HepG2 (cell line): Measurements from ENCODE around the gene SDHAF3. TPM values are rescaled to one million over a fixed set of nuclear protein-coding genes. Genes with fewer than 3 reads are reported as not detected.

Source experiments
- ATAC-seq: fragments of 200-7000 bp; cut with Tn5 transposase; 3 replicates; pipeline ENCODE4 v1.9.1; 2020; ENCODE audit warnings: mild to moderate bottlenecking, moderate library complexity
- BruUV-seq: library from RNA; stranded (reverse); fragments of 400-500 nt; replicated peaks from 2 replicates; lab custom pipeline; 2021; lab: Mats Ljungman, UMichigan
- CTCF ChIA-PET: fragments of 300-600 bp; formaldehyde crosslinking; extraction: SDS; loops from one replicate; lab custom pipeline; 2021; ENCODE audit warnings: low total read pairs, inconsistent platforms, low intra/inter-chr PET ratio; lab: Yijun Ruan, JAX
- POLR2A ChIA-PET: fragments of 350-600 bp; sonication (Branson Sonifier 250); formaldehyde crosslinking; loops from one replicate; lab custom pipeline; 2020; ENCODE audit warnings: antibody characterized with exemption, inconsistent platforms; lab: Yijun Ruan, JAX
- DNase-seq: peaks from one replicate; pipeline ENCODE4 v3.0.0-alpha.2; 2015; ENCODE audit warnings: low spot score
- FAIRE-seq: peaks from 3 replicates; lab custom pipeline; 2011; peaks lifted over from hg19 to GRCh38; lab: Jason Lieb, UNC
- H2AFZ ChIP-seq: one replicate; pipeline ENCODE4 v1.6.1; 2011; ENCODE audit warnings: low read length, inconsistent platforms
- H3K27ac ChIP-seq: fragments of 300-600 bp; 3 replicates; pipeline ENCODE4 v1.8.0; 2011; ENCODE audit warnings: mixed run types, mild to moderate bottlenecking, mixed read lengths, low read length, inconsistent platforms; ENCODE audit not compliant: insufficient read depth; ENCODE audit errors: extremely low read length
- H3K27me3 ChIP-seq, 2 experiments: fragments of 200-600 bp in 1 of 2; 2 replicates in 1 of 2; 3 replicates in 1 of 2; pipeline versions ENCODE4 v1.6.0 to v1.8.0; 2011; ENCODE audit warnings: low read length in 2 of 2, mild to moderate bottlenecking in 2 of 2, moderate library complexity in 2 of 2, inconsistent platforms in 1 of 2; ENCODE audit not compliant: insufficient read depth in 2 of 2, control insufficient read depth in 1 of 2
- H3K36me3 ChIP-seq, 2 experiments: fragments of 200-600 bp in 1 of 2; replicated peaks in 1 of 2; 2 replicates in 1 of 2; 3 replicates in 1 of 2; pipeline versions ENCODE4 v1.5.1 to v1.8.0; 2011; ENCODE audit warnings: low read length in 2 of 2, inconsistent platforms in 1 of 2; ENCODE audit not compliant: insufficient read depth in 2 of 2, control insufficient read depth in 1 of 2
- H3K4me1 ChIP-seq: 2 replicates; pipeline ENCODE4 v1.5.1; 2012; ENCODE audit warnings: low read length, inconsistent platforms; ENCODE audit not compliant: insufficient read depth
- H3K4me2 ChIP-seq: 2 replicates; pipeline ENCODE4 v1.6.0; 2011; ENCODE audit warnings: low read depth, low read length, inconsistent platforms
- H3K4me3 ChIP-seq, 3 experiments: fragments of 200-600 bp in 1 of 3; sonication (generic), shearing (Covaris generic) in 1 of 3; replicated peaks in 1 of 3; 2 replicates each; pipeline ENCODE4 v1.5.1; 2011 to 2016; ENCODE audit warnings: low read length in 3 of 3, inconsistent platforms in 2 of 3, low read depth in 2 of 3, mild to moderate bottlenecking in 2 of 3, control low read depth in 1 of 3, mixed read lengths in 1 of 3; ENCODE audit not compliant: insufficient read depth in 1 of 3
- H3K79me2 ChIP-seq: one replicate; pipeline ENCODE4 v1.6.1; 2011; ENCODE audit warnings: low read length, inconsistent platforms; ENCODE audit not compliant: insufficient read depth
- H3K9ac ChIP-seq: 2 replicates; pipeline ENCODE4 v1.6.0; 2011; ENCODE audit warnings: mild to moderate bottlenecking, low read depth, low read length, inconsistent platforms; ENCODE audit not compliant: insufficient read depth
- H3K9me3 ChIP-seq: 2 replicates; pipeline ENCODE4 v1.5.1; 2012; ENCODE audit warnings: mild to moderate bottlenecking, low read length
- H4K20me1 ChIP-seq: 2 replicates; pipeline ENCODE4 v1.6.0; 2011; ENCODE audit warnings: inconsistent platforms, mild to moderate bottlenecking, low read length, moderate library complexity; ENCODE audit not compliant: insufficient read depth
- ASH2L ChIP-seq: fragments of 300-600, 200-600 bp; sonication (generic); IDR thresholded peaks from 2 replicates; pipeline ENCODE4 v1.7.0; 2017; ENCODE audit warnings: low read depth, mild to moderate bottlenecking, moderate library complexity, mixed read lengths, low read length; ENCODE audit not compliant: insufficient read length
- ATF7-NPFF ChIP-seq: sonication (generic); formaldehyde crosslinking; IDR thresholded peaks from 2 replicates; pipeline ENCODE4 v1.8.1; 2023; ENCODE audit warnings: mild to moderate bottlenecking, low read depth, missing genetic modification reagents, moderate library complexity
- CENPT ChIP-seq: sonication (generic); formaldehyde crosslinking; IDR thresholded peaks from 2 replicates; pipeline ENCODE4 v1.8.0; 2022; ENCODE audit warnings: low read depth, mild to moderate bottlenecking, moderate library complexity, missing genetic modification reagents
- ETV6 ChIP-seq: sonication (generic); formaldehyde crosslinking; conservative IDR thresholded peaks from 2 replicates; pipeline ENCODE4 v1.4.0; 2020; ENCODE audit warnings: missing genetic modification reagents
- FLYWCH1 ChIP-seq: sonication (generic); formaldehyde crosslinking; IDR thresholded peaks from 2 replicates; pipeline ENCODE4 v1.8.1; 2023; ENCODE audit warnings: mild to moderate bottlenecking, missing genetic modification reagents
- GLI4 ChIP-seq: sonication (generic); formaldehyde crosslinking; IDR thresholded peaks from 2 replicates; pipeline ENCODE4 v1.5.1; 2020; ENCODE audit warnings: missing genetic modification reagents, mild to moderate bottlenecking, moderate library complexity, borderline replicate concordance
- KLF6 ChIP-seq: IDR thresholded peaks from 2 replicates; pipeline ENCODE4 v1.8.0; 2016; ENCODE audit warnings: missing biosample characterization, missing genetic modification reagents
- NFE2 ChIP-seq: sonication (generic); formaldehyde crosslinking; IDR thresholded peaks from 2 replicates; pipeline ENCODE4 v1.4.0; 2020; ENCODE audit warnings: missing genetic modification reagents
- PHF21A ChIP-seq: sonication (generic); formaldehyde crosslinking; IDR thresholded peaks from 2 replicates; pipeline ENCODE4 v1.5.0; 2020; ENCODE audit warnings: mild to moderate bottlenecking, missing genetic modification reagents
- RBAK ChIP-seq: sonication (generic); formaldehyde crosslinking; IDR thresholded peaks from 2 replicates; pipeline ENCODE4 v1.5.1; 2020; ENCODE audit warnings: mild to moderate bottlenecking, missing genetic modification reagents
- ZFP82 ChIP-seq: sonication (generic); formaldehyde crosslinking; IDR thresholded peaks from 2 replicates; pipeline ENCODE4 v1.5.1; 2020; ENCODE audit warnings: mild to moderate bottlenecking, missing genetic modification reagents, borderline replicate concordance
- ZNF10 ChIP-seq: sonication (generic); formaldehyde crosslinking; IDR thresholded peaks from 2 replicates; pipeline ENCODE4 v1.4.0; 2020; ENCODE audit warnings: mild to moderate bottlenecking, low read depth, missing genetic modification reagents, borderline replicate concordance
- ZNF317 ChIP-seq: sonication (generic); formaldehyde crosslinking; IDR thresholded peaks from 2 replicates; pipeline ENCODE4 v1.5.0; 2020; ENCODE audit warnings: mild to moderate bottlenecking, missing genetic modification reagents
- ZNF484 ChIP-seq: sonication (generic); formaldehyde crosslinking; IDR thresholded peaks from 2 replicates; pipeline ENCODE4 v1.5.1; 2020; ENCODE audit warnings: mild to moderate bottlenecking, low read depth, missing genetic modification reagents, borderline replicate concordance
- ZNF572 ChIP-seq: sonication (generic); formaldehyde crosslinking; IDR thresholded peaks from 2 replicates; pipeline ENCODE4 v1.5.1; 2020; ENCODE audit warnings: mild to moderate bottlenecking, missing genetic modification reagents
- ZNF619 ChIP-seq: sonication (generic); formaldehyde crosslinking; IDR thresholded peaks from 2 replicates; pipeline ENCODE4 v1.4.0; 2020; ENCODE audit warnings: mild to moderate bottlenecking, missing genetic modification reagents
- WGBS: methylation state at CpG from one replicate; pipeline ENCODE4 v1.1.6; 2017; ENCODE audit warnings: low lambda C conversion rate; 5-methylcytosine and 5-hydroxymethylcytosine counted together
- in situ Hi-C: cut with HindIII; loops from 2 replicates; pipeline ENCODE4 v1.10.0; 2017; ENCODE audit warnings: low pct_unique_long_range_greater_than_20kb; ENCODE audit not compliant: extremely low pct_ligation_motif_present
- intact Hi-C: fragments of 100-400 bp; cut with micrococcal nuclease; formaldehyde crosslinking; loops from one replicate; pipeline ENCODE4 v1.10.0; 2022; ENCODE audit not compliant: unreplicated experiment
- polyA plus RNA-seq, 8 experiments: library from polyadenylated mRNA; depleted of rRNA in 3 of 8; stranded (reverse) in 7 of 8; unstranded in 1 of 8; fragments of >200 nt; fragmentation: Illumina TruSeq in 4 of 8; extraction: Trizol in 4 of 8; gene quantifications; 2 replicates each; pipeline versions ENCODE4 v1.2.1 to v1.2.3, GENCODE V29; 2011 to 2016; ENCODE audit warnings: low read depth in 4 of 8, missing spikeins in 1 of 8, mixed read lengths in 1 of 8; ENCODE audit not compliant: insufficient read depth in 1 of 8
- total RNA-seq, 5 experiments: library from RNA; depleted of rRNA; stranded (reverse); fragments of >200 nt; fragmentation: Illumina TruSeq; extraction: Trizol; gene quantifications; 2 replicates each; pipeline ENCODE4 v1.2.3, GENCODE V29; 2016; ENCODE audit warnings: low read depth in 1 of 5
- TF ChIP-seq, protein P1 (sequence below): sonication (generic); formaldehyde crosslinking; IDR thresholded peaks from 2 replicates; pipeline ENCODE4 v1.4.0; 2020; ENCODE audit warnings: missing genetic modification reagents
- TF ChIP-seq, protein P2 (sequence below): sonication (generic); formaldehyde crosslinking; IDR thresholded peaks from 2 replicates; pipeline ENCODE4 v1.4.0; 2020; ENCODE audit warnings: missing genetic modification reagents, borderline replicate concordance

Gene SDHAF3
- total and polyA plus RNA-seq, 2 of the 13 experiments (the other 11 are each of a cell fraction or from before 2014, with no cell fraction given) = 15.2 to 32.6 TPM

DNA sequence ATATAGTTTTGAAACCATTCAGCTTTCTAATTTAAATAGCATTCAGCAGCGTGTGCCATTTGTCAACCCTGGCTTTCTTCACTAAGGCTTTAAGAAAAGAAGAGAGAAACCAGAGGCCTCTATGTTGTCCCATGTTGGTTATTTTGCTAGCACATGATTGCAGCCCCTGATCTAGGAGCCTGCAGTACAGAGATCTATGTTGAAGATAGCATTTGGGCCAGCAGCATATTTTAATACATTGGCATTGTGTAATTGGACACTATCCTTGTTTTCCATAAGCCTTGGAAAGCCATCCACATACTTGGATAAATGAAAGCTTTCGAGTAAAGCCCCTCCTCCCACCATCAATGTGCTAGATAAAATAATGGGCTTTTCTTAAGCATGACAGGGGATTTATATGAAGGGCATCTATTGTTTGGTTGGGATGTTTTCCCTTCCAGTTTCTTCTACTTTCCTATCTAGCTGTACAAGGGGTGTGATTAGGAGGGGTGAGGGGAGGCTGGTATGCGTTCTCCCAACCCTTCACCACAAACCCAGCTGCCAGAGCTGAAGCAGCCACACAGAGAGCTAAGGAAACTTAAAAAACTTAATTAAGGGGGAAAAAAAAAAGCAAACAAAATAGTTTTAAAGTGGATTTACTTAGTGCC is 23.1 kb upstream of the SDHAF3 start:
- Histone ChIP-seq H3K9ac (no peak overlapping the region), H2AFZ (no peak overlapping the region), H3K27me3 (peaks cover 0 to 3% of the 10 kb centered on the region in 2 experiments; a peak in 2 of 5 replicates), H3K4me3 (no peak overlapping the region), H3K4me1 (peaks cover 11% of the 10 kb centered on the region), H3K79me2 (no peaks in the 10 kb centered on the region), H4K20me1 (no peaks in the 10 kb centered on the region), H3K9me3 (no peaks in the 10 kb centered on the region), H3K27ac (no peak overlapping the region), H3K36me3 (no peaks in the 10 kb centered on the region), H3K4me2 (no peak overlapping the region)
- DNase-seq (no peak), FAIRE-seq (no peak), ATAC-seq (no peak)
- POLR2A ChIA-PET = no interaction called here
- TF ChIP-seq PHF21A (CRISPR knock-in tag) (no peak), ATF7-NPFF (CRISPR knock-in tag) (no peak), GLI4 (no peak), FLYWCH1 (CRISPR knock-in tag) (no peak), RBAK (no peak), NFE2 (CRISPR knock-in tag) (no peak), ZNF572 (CRISPR knock-in tag) (no peak), ZNF484 (CRISPR knock-in tag) (no peak), ZNF317 (no peak), ZFP82 (CRISPR knock-in tag) (no peak), ZNF619 (CRISPR knock-in tag) (no peak), ZNF10 (no peak), ETV6 (CRISPR knock-in tag) (no peak), KLF6 (CRISPR knock-in tag) (no peak), CENPT (no peak), ASH2L (no peak)
- TF ChIP-seq, protein P1, sequence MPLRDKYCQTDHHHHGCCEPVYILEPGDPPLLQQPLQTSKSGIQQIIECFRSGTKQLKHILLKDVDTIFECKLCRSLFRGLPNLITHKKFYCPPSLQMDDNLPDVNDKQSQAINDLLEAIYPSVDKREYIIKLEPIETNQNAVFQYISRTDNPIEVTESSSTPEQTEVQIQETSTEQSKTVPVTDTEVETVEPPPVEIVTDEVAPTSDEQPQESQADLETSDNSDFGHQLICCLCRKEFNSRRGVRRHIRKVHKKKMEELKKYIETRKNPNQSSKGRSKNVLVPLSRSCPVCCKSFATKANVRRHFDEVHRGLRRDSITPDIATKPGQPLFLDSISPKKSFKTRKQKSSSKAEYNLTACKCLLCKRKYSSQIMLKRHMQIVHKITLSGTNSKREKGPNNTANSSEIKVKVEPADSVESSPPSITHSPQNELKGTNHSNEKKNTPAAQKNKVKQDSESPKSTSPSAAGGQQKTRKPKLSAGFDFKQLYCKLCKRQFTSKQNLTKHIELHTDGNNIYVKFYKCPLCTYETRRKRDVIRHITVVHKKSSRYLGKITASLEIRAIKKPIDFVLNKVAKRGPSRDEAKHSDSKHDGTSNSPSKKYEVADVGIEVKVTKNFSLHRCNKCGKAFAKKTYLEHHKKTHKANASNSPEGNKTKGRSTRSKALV (CRISPR knock-in tag) = no peak
- TF ChIP-seq, protein P2, sequence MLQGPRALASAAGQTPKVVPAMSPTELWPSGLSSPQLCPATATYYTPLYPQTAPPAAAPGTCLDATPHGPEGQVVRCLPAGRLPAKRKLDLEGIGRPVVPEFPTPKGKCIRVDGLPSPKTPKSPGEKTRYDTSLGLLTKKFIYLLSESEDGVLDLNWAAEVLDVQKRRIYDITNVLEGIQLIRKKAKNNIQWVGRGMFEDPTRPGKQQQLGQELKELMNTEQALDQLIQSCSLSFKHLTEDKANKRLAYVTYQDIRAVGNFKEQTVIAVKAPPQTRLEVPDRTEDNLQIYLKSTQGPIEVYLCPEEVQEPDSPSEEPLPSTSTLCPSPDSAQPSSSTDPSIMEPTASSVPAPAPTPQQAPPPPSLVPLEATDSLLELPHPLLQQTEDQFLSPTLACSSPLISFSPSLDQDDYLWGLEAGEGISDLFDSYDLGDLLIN = no peak
- intact Hi-C loops = no loop called here
- CTCF ChIA-PET = no interaction called here
- WGBS = 10% methylated on average over 3 of the region's 3 CpGs
- BruUV-seq = no TSS peak
- in situ Hi-C loops = no loop called here
